ENCODE data around the gene GCC2. TPM values are rescaled to one million over a fixed set of nuclear protein-coding genes. Genes with fewer than 3 reads are reported as not detected.
"Not testable (repeated sequence)": the region's sequence is repeated elsewhere in the genome, so short reads cannot be mapped to it uniquely, and the experiment has no call there.

Gene GCC2
- polyA plus RNA-seq, 2 donors: 5.3 to 6.2 TPM

DNA sequence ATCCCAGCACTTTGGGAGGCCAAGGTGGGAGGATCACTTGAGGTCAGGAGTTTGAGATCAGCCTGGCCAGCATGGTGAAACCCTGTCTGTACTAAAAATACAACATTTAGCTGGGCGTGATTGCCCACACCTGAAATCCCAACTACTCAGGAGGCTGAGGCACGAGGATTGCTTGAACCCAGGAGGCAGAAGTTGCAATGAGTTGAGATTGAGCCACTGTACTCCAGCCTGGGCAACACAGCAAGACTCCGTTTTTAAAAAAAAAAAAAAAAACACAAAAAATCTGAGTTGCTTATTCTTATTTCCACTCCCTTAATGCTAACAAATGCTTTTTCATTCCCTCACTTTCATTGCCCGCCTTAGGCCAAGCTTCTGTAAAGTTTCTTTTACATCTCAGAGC is 4.5 kb downstream of the GCC2 start:
- not testable (repeated sequence) for H3K27ac ChIP-seq (ENCODE audit: low read depth in 2 of 2, low read length in 1 of 2); H3K4me3 ChIP-seq (ENCODE audit: low read depth in 1 of 2, low read length in 2 of 2); H3K36me3 ChIP-seq (ENCODE audit: control insufficient read depth in 2 of 2, insufficient read depth in 2 of 2, low read length in 1 of 2)

DNA sequence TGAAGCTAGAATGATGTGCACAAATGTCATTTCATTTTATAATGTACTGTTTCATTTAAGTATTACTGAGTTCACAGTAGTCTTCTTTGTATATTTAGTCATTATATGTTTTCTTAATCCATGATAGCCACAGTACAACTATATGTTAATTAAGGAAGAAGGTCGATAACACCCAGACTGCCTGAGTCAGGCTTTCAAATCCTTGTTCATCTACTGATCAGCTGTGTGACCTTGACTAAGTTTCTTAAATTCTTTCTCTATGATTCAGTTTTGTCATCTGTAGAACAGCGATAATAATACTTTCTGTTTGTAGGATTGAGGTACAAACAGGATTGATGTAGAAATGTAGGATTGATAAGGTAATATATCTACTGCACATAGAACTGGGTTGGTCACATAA is 5.4 kb downstream of the GCC2 start:
- 93 to 95% methylated on average over 2 of the region's 2 CpGs for WGBS, 2 donors
- Histone ChIP-seq H3K27ac (ENCODE audit: low read depth in 2 of 2, low read length in 1 of 2) (no peak overlapping the region), H3K27me3 (ENCODE audit: control insufficient read depth in 1 of 2, insufficient read depth in 2 of 2, low read length in 2 of 2) (no peaks in the 10 kb centered on the region), H3K9me3 (ENCODE audit: control insufficient read depth in 2 of 2, insufficient read depth in 1 of 2, low read depth in 1 of 2, low read length in 1 of 2) (no peaks in the 10 kb centered on the region), H3K4me3 (ENCODE audit: low read depth in 1 of 2, low read length in 2 of 2) (no peak overlapping the region), H3K36me3 (ENCODE audit: control insufficient read depth in 2 of 2, insufficient read depth in 2 of 2, low read length in 1 of 2) (peaks cover 2 to 8% of the 10 kb centered on the region in 2 donors), H3K4me1 (ENCODE audit: control insufficient read depth in 2 of 2, insufficient read depth in 2 of 2, low read length in 1 of 2) (no peaks in the 10 kb centered on the region)

More for the DNA sequence above, 4.5 kb downstream of the GCC2 start:
- H3K9me3 ChIP-seq (ENCODE audit: control insufficient read depth in 2 of 2, insufficient read depth in 1 of 2, low read depth in 1 of 2, low read length in 1 of 2); H3K27me3 ChIP-seq (ENCODE audit: control insufficient read depth in 1 of 2, insufficient read depth in 2 of 2, low read length in 2 of 2); H3K4me1 ChIP-seq (ENCODE audit: control insufficient read depth in 2 of 2, insufficient read depth in 2 of 2, low read length in 1 of 2): not testable (repeated sequence)
- 95 to 97% methylated on average over 4 of the region's 4 CpGs for WGBS, 2 donors

DNA sequence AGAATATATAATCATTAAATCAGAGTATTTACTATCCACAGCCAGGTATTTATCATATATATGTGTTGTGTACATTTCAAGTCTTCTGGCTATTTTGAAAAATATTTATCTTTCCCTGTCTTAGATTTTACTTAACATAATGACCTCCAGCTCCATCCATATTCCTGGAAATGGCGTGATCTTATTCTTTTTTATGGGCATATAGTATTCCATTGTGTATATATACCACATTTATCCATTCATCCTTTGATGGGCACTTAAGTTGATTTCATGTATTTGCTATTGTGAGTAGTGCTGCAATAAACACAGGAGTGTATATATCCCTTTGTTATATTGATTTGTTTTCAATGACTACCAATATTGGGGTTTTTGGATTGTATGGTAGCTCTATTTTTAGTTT is 6.6 kb downstream of the GCC2 start:
- Histone ChIP-seq H3K27me3 (ENCODE audit: control insufficient read depth in 1 of 2, insufficient read depth in 2 of 2, low read length in 2 of 2) (no peaks in the 10 kb centered on the region), H3K36me3 (ENCODE audit: control insufficient read depth in 2 of 2, insufficient read depth in 2 of 2, low read length in 1 of 2) (peaks cover 2 to 8% of the 10 kb centered on the region in 2 donors), H3K4me3 (ENCODE audit: low read depth in 1 of 2, low read length in 2 of 2) (no peak overlapping the region), H3K4me1 (ENCODE audit: control insufficient read depth in 2 of 2, insufficient read depth in 2 of 2, low read length in 1 of 2) (no peaks in the 10 kb centered on the region), H3K9me3 (ENCODE audit: control insufficient read depth in 2 of 2, insufficient read depth in 1 of 2, low read depth in 1 of 2, low read length in 1 of 2) (no peaks in the 10 kb centered on the region), H3K27ac (ENCODE audit: low read depth in 2 of 2, low read length in 1 of 2) (no peak overlapping the region)
- WGBS, 2 donors: 99 to 100% methylated on average over 1 of the region's 1 CpG

DNA sequence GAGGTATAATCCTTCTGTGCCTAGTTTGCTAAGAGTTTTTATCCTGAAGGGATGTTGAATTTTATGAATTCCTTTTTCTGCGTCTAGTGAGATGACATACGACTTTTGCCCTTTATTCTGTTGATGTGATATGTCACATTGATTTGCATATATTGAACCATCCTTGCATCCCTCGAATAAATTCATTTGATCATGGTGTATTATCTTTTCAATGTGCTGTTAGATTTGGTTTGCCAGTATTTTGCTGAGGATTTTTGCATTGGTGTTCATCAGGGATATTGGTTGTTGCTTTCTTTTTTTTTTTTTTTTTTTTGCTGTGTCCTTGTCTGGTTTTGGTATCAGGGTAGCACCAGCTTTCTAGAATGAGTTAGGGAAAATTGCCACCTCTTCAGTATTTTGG is 9.1 kb downstream of the GCC2 start:
- 77 to 99% methylated on average over 3 of the region's 3 CpGs for WGBS, 2 donors
- Histone ChIP-seq H3K9me3 (ENCODE audit: control insufficient read depth in 2 of 2, insufficient read depth in 1 of 2, low read depth in 1 of 2, low read length in 1 of 2) (no peaks in the 10 kb centered on the region), H3K4me3 (ENCODE audit: low read depth in 1 of 2, low read length in 2 of 2) (no peak overlapping the region), H3K27ac (ENCODE audit: low read depth in 2 of 2, low read length in 1 of 2) (no peak overlapping the region), H3K36me3 (ENCODE audit: control insufficient read depth in 2 of 2, insufficient read depth in 2 of 2, low read length in 1 of 2) (peaks cover 2 to 8% of the 10 kb centered on the region in 2 donors), H3K27me3 (ENCODE audit: control insufficient read depth in 1 of 2, insufficient read depth in 2 of 2, low read length in 2 of 2) (no peaks in the 10 kb centered on the region), H3K4me1 (ENCODE audit: control insufficient read depth in 2 of 2, insufficient read depth in 2 of 2, low read length in 1 of 2) (no peaks in the 10 kb centered on the region)

DNA sequence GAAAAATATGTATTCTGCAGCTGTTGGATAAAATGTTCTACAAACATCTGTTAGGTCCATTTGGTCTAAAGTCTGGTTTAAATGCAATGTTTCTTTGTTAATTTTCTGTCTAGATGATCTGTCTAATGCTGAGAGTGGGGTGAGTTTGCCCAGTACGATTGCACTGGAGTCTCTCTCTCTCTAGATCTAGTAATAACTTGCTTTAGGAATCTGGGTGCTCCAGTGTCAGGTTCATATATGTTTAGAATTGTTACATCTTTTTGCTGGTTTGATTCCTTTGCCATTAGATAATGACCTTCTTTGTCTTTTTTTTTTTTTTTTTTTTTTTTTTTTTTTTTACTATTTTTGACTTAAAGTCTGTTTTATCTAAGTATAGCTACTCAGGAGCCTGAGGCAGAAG is 10.4 kb downstream of the GCC2 start:
- H3K9me3 ChIP-seq (ENCODE audit: control insufficient read depth in 2 of 2, insufficient read depth in 1 of 2, low read depth in 1 of 2, low read length in 1 of 2): no peaks in the 10 kb centered on the region
- H3K27me3 ChIP-seq (ENCODE audit: control insufficient read depth in 1 of 2, insufficient read depth in 2 of 2, low read length in 2 of 2): no peaks in the 10 kb centered on the region
- H3K36me3 ChIP-seq (ENCODE audit: control insufficient read depth in 2 of 2, insufficient read depth in 2 of 2, low read length in 1 of 2): peaks cover 2 to 16% of the 10 kb centered on the region in 2 donors
- WGBS, 2 donors: 72 to 79% methylated on average over 1 of the region's 1 CpG
- H3K4me1 ChIP-seq (ENCODE audit: control insufficient read depth in 2 of 2, insufficient read depth in 2 of 2, low read length in 1 of 2): no peaks in the 10 kb centered on the region
- no peak overlapping the region for H3K27ac ChIP-seq (ENCODE audit: low read depth in 2 of 2, low read length in 1 of 2)
- H3K4me3 ChIP-seq (ENCODE audit: low read depth in 1 of 2, low read length in 2 of 2): no peak overlapping the region

DNA sequence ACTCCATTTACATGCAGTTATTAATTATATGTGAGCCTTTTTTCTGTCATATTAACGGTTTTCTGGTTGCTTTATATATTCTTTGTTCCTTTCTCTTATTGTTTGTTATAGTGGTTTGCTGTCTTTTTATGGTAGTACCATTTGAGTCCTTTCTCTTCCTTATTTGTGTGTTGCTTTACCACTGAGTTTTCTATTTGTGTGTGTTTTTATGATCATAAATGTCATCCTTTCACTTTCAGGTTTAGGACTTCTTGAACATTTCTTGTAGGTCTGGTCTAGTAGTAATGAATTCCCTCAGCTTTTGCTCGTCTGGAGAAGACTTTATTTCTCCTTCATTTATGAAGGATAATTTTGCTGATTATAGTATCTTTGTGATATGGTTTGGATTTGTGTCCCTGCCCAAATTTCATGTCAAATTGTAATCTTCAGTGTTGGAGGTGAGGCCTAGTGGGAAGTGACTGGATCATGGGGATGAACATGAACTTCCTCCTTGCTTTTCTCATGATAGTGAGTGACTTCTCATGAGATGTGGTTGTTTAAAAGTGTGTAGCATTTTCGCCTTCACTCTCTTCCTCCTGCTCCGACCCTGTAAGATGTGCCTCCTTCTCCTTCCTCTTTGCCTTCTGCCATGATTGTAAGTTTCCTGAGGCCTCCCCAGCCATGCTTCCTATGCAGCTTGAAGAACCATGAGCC is 11.5 kb downstream of the GCC2 start:
- H3K36me3 ChIP-seq (ENCODE audit: control insufficient read depth in 2 of 2, insufficient read depth in 2 of 2, low read length in 1 of 2): peaks cover 2 to 12% of the 10 kb centered on the region in 2 donors
- no peaks in the 10 kb centered on the region for H3K27me3 ChIP-seq (ENCODE audit: control insufficient read depth in 1 of 2, insufficient read depth in 2 of 2, low read length in 2 of 2)
- no peaks in the 10 kb centered on the region for H3K9me3 ChIP-seq (ENCODE audit: control insufficient read depth in 2 of 2, insufficient read depth in 1 of 2, low read depth in 1 of 2, low read length in 1 of 2)
- H3K27ac ChIP-seq (ENCODE audit: low read depth in 2 of 2, low read length in 1 of 2): no peak overlapping the region
- 70 to 80% methylated on average over 4 of the region's 4 CpGs for WGBS, 2 donors
- H3K4me1 ChIP-seq (ENCODE audit: control insufficient read depth in 2 of 2, insufficient read depth in 2 of 2, low read length in 1 of 2): no peaks in the 10 kb centered on the region
- no peak overlapping the region for H3K4me3 ChIP-seq (ENCODE audit: low read depth in 1 of 2, low read length in 2 of 2)

DNA sequence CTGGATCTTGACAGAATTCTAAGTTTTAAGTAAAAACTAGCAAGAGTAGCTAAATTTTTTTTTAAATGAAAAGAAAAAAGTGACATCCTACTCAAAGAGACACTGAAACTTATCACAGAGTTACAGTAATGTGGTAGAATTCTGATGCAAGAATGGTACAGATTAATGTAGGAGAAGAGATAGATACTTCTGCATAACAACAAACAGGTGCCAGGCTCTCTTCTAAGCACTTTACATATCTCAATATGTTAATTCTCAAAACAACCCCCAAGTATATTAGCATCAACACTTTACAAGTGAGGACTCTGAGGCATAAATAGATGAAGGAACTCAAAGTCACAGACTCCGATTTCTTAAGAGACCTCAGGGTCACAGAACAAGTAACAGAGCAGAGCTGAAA is 28.1 kb downstream of the GCC2 start:
- no peaks in the 10 kb centered on the region for H3K9me3 ChIP-seq (ENCODE audit: control insufficient read depth in 2 of 2, insufficient read depth in 1 of 2, low read depth in 1 of 2, low read length in 1 of 2)
- no peaks in the 10 kb centered on the region for H3K27me3 ChIP-seq (ENCODE audit: control insufficient read depth in 1 of 2, insufficient read depth in 2 of 2, low read length in 2 of 2)
- no peak overlapping the region for H3K4me3 ChIP-seq (ENCODE audit: low read depth in 1 of 2, low read length in 2 of 2)
- H3K36me3 ChIP-seq (ENCODE audit: control insufficient read depth in 2 of 2, insufficient read depth in 2 of 2, low read length in 1 of 2): peaks cover 0 to 5% of the 10 kb centered on the region in 2 donors
- no peaks in the 10 kb centered on the region for H3K4me1 ChIP-seq (ENCODE audit: control insufficient read depth in 2 of 2, insufficient read depth in 2 of 2, low read length in 1 of 2)
- no peak overlapping the region for H3K27ac ChIP-seq (ENCODE audit: low read depth in 2 of 2, low read length in 1 of 2)
- WGBS, 2 donors: 85 to 97% methylated on average over 1 of the region's 1 CpG

DNA sequence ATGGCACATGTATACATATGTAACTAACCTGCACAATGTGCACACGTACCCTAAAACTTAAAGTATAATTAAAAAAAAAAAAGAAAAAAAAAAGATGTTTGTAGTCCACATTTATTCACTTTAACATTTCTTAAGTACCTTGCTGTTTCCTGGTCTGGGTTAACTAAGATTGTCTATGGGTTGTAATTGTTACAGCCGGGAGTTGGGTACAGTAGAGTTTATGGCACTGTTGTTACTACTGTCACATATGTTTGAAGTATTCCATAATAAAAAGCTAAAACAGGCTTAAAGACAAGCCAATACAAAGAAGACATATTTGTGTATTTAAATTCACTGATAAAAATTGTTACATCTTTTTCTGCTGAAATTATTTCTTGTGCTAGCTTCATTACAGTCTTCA is 36.2 kb downstream of the GCC2 start:
- Histone ChIP-seq H3K36me3 (ENCODE audit: control insufficient read depth in 2 of 2, insufficient read depth in 2 of 2, low read length in 1 of 2) (peaks cover 7 to 9% of the 10 kb centered on the region in 2 donors), H3K27ac (ENCODE audit: low read depth in 2 of 2, low read length in 1 of 2) (no peak overlapping the region), H3K9me3 (ENCODE audit: control insufficient read depth in 2 of 2, insufficient read depth in 1 of 2, low read depth in 1 of 2, low read length in 1 of 2) (no peaks in the 10 kb centered on the region), H3K27me3 (ENCODE audit: control insufficient read depth in 1 of 2, insufficient read depth in 2 of 2, low read length in 2 of 2) (no peaks in the 10 kb centered on the region), H3K4me3 (ENCODE audit: low read depth in 1 of 2, low read length in 2 of 2) (no peak overlapping the region), H3K4me1 (ENCODE audit: control insufficient read depth in 2 of 2, insufficient read depth in 2 of 2, low read length in 1 of 2) (no peaks in the 10 kb centered on the region)
- WGBS, 2 donors: 95 to 97% methylated on average over 2 of the region's 2 CpGs

DNA sequence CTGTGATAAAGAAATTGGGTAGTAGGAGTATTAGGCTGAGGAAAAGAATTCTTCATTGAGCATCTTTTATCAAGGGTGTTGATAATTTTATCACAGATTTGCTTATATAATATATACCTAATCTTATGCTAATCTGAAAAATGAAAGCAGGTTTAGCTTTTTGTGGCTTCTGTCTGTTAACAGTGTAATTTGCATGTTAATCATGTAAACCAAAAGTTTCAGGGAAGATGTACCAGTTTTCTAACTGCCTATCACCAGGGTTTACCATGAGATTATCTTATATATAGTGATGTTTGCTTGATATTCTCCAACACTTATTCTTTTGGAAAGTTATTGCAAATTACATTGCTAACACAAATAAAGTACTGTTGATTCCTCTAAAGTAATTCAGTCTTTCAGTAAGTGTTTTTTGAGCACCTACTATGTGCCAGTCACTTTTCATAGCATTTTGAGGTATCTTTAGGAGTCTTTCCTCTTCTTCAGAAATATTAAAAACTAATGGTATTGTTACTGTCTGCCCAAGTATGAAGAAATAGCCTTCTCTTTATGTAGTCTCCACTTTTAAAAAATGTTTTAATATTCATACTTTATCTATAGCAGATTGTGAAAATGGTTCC is 41.6 kb downstream of the GCC2 start:
- Histone ChIP-seq H3K27me3 (ENCODE audit: control insufficient read depth in 1 of 2, insufficient read depth in 2 of 2, low read length in 2 of 2) (no peaks in the 10 kb centered on the region), H3K27ac (ENCODE audit: low read depth in 2 of 2, low read length in 1 of 2) (no peak overlapping the region), H3K9me3 (ENCODE audit: control insufficient read depth in 2 of 2, insufficient read depth in 1 of 2, low read depth in 1 of 2, low read length in 1 of 2) (no peaks in the 10 kb centered on the region), H3K36me3 (ENCODE audit: control insufficient read depth in 2 of 2, insufficient read depth in 2 of 2, low read length in 1 of 2) (peaks cover 3 to 5% of the 10 kb centered on the region in 2 donors), H3K4me3 (ENCODE audit: low read depth in 1 of 2, low read length in 2 of 2) (no peak overlapping the region), H3K4me1 (ENCODE audit: control insufficient read depth in 2 of 2, insufficient read depth in 2 of 2, low read length in 1 of 2) (no peaks in the 10 kb centered on the region)

DNA sequence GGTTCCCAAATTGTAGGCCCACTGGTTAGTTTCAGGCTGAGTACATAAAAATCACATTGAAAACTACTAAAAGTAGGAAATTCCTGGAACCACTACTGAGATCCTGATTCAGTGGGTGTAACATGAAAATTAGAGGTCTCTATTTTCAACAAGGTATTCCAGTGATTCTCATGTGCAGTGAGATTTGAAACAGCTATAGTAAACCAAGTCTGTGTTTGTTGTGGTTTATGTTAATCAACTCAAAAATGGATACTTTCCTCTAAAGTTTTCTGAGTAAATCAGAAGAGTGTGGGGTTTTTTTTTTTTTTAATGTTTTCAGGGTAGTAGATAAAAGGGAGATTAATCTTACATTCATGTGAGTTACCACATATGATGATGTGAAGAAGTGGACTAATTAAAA is 42.8 kb downstream of the GCC2 start:
- H3K4me3 ChIP-seq (ENCODE audit: low read depth in 1 of 2, low read length in 2 of 2): no peak overlapping the region
- peaks cover 0 to 2% of the 10 kb centered on the region in 2 donors for H3K36me3 ChIP-seq (ENCODE audit: control insufficient read depth in 2 of 2, insufficient read depth in 2 of 2, low read length in 1 of 2)
- no peaks in the 10 kb centered on the region for H3K4me1 ChIP-seq (ENCODE audit: control insufficient read depth in 2 of 2, insufficient read depth in 2 of 2, low read length in 1 of 2)
- no peaks in the 10 kb centered on the region for H3K27me3 ChIP-seq (ENCODE audit: control insufficient read depth in 1 of 2, insufficient read depth in 2 of 2, low read length in 2 of 2)
- H3K9me3 ChIP-seq (ENCODE audit: control insufficient read depth in 2 of 2, insufficient read depth in 1 of 2, low read depth in 1 of 2, low read length in 1 of 2): no peaks in the 10 kb centered on the region
- no peak overlapping the region for H3K27ac ChIP-seq (ENCODE audit: low read depth in 2 of 2, low read length in 1 of 2)
